Measurements from ENCODE around the gene GNE. TPM values are rescaled to one million over a fixed set of nuclear protein-coding genes. Genes with fewer than 3 reads are reported as not detected.

The GNE gene
- total and polyA plus RNA-seq, 9 of the 15 experiments (the other 6 are each of a cell fraction or from before 2014, with no cell fraction given) = 5.1 to 18.6 (median 12.0) TPM

GRCh38 chr9:36190388-36191289, 67.6 kb downstream of the GNE start, which contains the start of gene CLTA (continued):
- TF ChIP-seq, protein P1, sequence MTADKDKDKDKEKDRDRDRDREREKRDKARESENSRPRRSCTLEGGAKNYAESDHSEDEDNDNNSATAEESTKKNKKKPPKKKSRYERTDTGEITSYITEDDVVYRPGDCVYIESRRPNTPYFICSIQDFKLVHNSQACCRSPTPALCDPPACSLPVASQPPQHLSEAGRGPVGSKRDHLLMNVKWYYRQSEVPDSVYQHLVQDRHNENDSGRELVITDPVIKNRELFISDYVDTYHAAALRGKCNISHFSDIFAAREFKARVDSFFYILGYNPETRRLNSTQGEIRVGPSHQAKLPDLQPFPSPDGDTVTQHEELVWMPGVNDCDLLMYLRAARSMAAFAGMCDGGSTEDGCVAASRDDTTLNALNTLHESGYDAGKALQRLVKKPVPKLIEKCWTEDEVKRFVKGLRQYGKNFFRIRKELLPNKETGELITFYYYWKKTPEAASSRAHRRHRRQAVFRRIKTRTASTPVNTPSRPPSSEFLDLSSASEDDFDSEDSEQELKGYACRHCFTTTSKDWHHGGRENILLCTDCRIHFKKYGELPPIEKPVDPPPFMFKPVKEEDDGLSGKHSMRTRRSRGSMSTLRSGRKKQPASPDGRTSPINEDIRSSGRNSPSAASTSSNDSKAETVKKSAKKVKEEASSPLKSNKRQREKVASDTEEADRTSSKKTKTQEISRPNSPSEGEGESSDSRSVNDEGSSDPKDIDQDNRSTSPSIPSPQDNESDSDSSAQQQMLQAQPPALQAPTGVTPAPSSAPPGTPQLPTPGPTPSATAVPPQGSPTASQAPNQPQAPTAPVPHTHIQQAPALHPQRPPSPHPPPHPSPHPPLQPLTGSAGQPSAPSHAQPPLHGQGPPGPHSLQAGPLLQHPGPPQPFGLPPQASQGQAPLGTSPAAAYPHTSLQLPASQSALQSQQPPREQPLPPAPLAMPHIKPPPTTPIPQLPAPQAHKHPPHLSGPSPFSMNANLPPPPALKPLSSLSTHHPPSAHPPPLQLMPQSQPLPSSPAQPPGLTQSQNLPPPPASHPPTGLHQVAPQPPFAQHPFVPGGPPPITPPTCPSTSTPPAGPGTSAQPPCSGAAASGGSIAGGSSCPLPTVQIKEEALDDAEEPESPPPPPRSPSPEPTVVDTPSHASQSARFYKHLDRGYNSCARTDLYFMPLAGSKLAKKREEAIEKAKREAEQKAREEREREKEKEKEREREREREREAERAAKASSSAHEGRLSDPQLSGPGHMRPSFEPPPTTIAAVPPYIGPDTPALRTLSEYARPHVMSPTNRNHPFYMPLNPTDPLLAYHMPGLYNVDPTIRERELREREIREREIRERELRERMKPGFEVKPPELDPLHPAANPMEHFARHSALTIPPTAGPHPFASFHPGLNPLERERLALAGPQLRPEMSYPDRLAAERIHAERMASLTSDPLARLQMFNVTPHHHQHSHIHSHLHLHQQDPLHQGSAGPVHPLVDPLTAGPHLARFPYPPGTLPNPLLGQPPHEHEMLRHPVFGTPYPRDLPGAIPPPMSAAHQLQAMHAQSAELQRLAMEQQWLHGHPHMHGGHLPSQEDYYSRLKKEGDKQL (CRISPR knock-in tag; IDR thresholded peaks at IDR 0.05; ENCODE audit: borderline replicate concordance) = no peak
- peak in 1 of 2 experiments; percentile 73 for TF ChIP-seq AFF1 (IDR thresholded peaks at IDR 0.05; ENCODE audit: low read depth in 1 of 2, partially characterized antibody in 2 of 2)
- TF ChIP-seq BCOR (IDR thresholded peaks at IDR 0.05) = peak; percentile 17; the same call in 1 of the 2 replicates
- TF ChIP-seq STAT6 (CRISPR knock-in tag; IDR thresholded peaks at IDR 0.05) = no peak
- TF ChIP-seq RAD51 (IDR thresholded peaks at IDR 0.05; ENCODE audit: borderline replicate concordance, low read depth) = peak; percentile 72; the same call in 1 of the 2 replicates
- no peak for TF ChIP-seq CREB3L1 (IDR thresholded peaks at IDR 0.05; ENCODE audit: borderline replicate concordance, low read depth)
- no peak for TF ChIP-seq GTF2E2 (tag; IDR thresholded peaks at IDR 0.05)
- peak; percentile 77 for TF ChIP-seq EP400 (IDR thresholded peaks at IDR 0.05)
- TF ChIP-seq, protein P2, sequence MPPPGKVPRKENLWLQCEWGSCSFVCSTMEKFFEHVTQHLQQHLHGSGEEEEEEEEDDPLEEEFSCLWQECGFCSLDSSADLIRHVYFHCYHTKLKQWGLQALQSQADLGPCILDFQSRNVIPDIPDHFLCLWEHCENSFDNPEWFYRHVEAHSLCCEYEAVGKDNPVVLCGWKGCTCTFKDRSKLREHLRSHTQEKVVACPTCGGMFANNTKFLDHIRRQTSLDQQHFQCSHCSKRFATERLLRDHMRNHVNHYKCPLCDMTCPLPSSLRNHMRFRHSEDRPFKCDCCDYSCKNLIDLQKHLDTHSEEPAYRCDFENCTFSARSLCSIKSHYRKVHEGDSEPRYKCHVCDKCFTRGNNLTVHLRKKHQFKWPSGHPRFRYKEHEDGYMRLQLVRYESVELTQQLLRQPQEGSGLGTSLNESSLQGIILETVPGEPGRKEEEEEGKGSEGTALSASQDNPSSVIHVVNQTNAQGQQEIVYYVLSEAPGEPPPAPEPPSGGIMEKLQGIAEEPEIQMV (tag; conservative IDR thresholded peaks at IDR 0.05; ENCODE audit: low read depth) = no peak

Data from K562 (cell line).